Stomach smooth muscle (tissue), 2 donors: ENCODE results near the gene GPC1.

Source experiments
- H3K27ac ChIP-seq: one replicate; pipeline ENCODE4 v1.7.0; 2013; ENCODE audit warnings: mild to moderate bottlenecking, low read length, inconsistent platforms
- H3K27me3 ChIP-seq, 2 donors: one replicate each; pipeline ENCODE4 v1.7.0; 2013; ENCODE audit warnings: low read length in 2 of 2; ENCODE audit not compliant: insufficient read depth in 2 of 2, control insufficient read depth in 1 of 2
- H3K36me3 ChIP-seq, 2 donors: one replicate each; pipeline ENCODE4 v1.7.0; 2013; ENCODE audit warnings: low read length in 2 of 2; ENCODE audit not compliant: control insufficient read depth in 2 of 2, insufficient read depth in 2 of 2
- H3K4me1 ChIP-seq: one replicate; pipeline ENCODE4 v1.7.0; 2013; ENCODE audit warnings: low read length; ENCODE audit not compliant: control insufficient read depth, insufficient read depth
- H3K4me3 ChIP-seq, 2 donors: one replicate each; pipeline ENCODE4 v1.7.0; 2013; ENCODE audit warnings: low read length in 2 of 2
- H3K9ac ChIP-seq, 2 donors: one replicate each; pipeline ENCODE4 v1.7.0; 2013; ENCODE audit warnings: low read length in 2 of 2, mild to moderate bottlenecking in 1 of 2
- H3K9me3 ChIP-seq, 2 donors: one replicate each; pipeline ENCODE4 v1.7.0; 2013; ENCODE audit warnings: low read length in 2 of 2; ENCODE audit not compliant: control insufficient read depth in 2 of 2
- donor health status: healthy.
- donor health status: Pancreatic carcinoma.

GPC1 gene

GRCh38 chr2:240398661-240399267 lies 36.7 kb upstream of the GPC1 start:
- Histone ChIP-seq H3K4me1 (peaks cover 2% of the 10 kb centered on the region), H3K9me3 (no peaks in the 10 kb centered on the region), H3K4me3 (no peak overlapping the region), H3K9ac (no peak overlapping the region), H3K27me3 (no peaks in the 10 kb centered on the region), H3K36me3 (no peaks in the 10 kb centered on the region), H3K27ac (no peak overlapping the region)

- H3K36me3 ChIP-seq: no peaks in the 10 kb centered on the region
- no peaks in the 10 kb centered on the region for H3K27me3 ChIP-seq
- peaks cover 2% of the 10 kb centered on the region for H3K4me1 ChIP-seq
- H3K27ac ChIP-seq: no peak overlapping the region
- no peak overlapping the region for H3K4me3 ChIP-seq
- H3K9ac ChIP-seq: no peak overlapping the region
- no peaks in the 10 kb centered on the region for H3K9me3 ChIP-seq
Measured at GRCh38 chr2:240399419-240400324, 35.8 kb upstream of the GPC1 start.

- Histone ChIP-seq H3K4me3 (no peak overlapping the region), H3K9me3 (no peaks in the 10 kb centered on the region), H3K4me1 (peaks cover 2% of the 10 kb centered on the region), H3K27ac (no peak overlapping the region), H3K27me3 (no peaks in the 10 kb centered on the region), H3K36me3 (no peaks in the 10 kb centered on the region), H3K9ac (no peak overlapping the region)
Measured at GRCh38 chr2:240400371-240401161, 34.9 kb upstream of the GPC1 start.

GRCh38 chr2:240401308-240401707 lies 34.2 kb upstream of the GPC1 start:
- H3K4me3 ChIP-seq: no peak overlapping the region
- H3K27ac ChIP-seq: no peak overlapping the region
- H3K9me3 ChIP-seq: no peaks in the 10 kb centered on the region
- no peaks in the 10 kb centered on the region for H3K27me3 ChIP-seq
- no peak overlapping the region for H3K9ac ChIP-seq
- H3K36me3 ChIP-seq: no peaks in the 10 kb centered on the region
- H3K4me1 ChIP-seq: peaks cover 2% of the 10 kb centered on the region

- Histone ChIP-seq H3K4me1 (peaks cover 2% of the 10 kb centered on the region), H3K9me3 (no peaks in the 10 kb centered on the region), H3K27ac (no peak overlapping the region), H3K36me3 (no peaks in the 10 kb centered on the region), H3K27me3 (no peaks in the 10 kb centered on the region), H3K4me3 (no peak overlapping the region), H3K9ac (no peak overlapping the region)
Measured at GRCh38 chr2:240401781-240402551, 33.5 kb upstream of the GPC1 start.

- Histone ChIP-seq H3K36me3 (no peaks in the 10 kb centered on the region), H3K9me3 (no peaks in the 10 kb centered on the region), H3K9ac (no peak overlapping the region), H3K4me1 (peaks cover 2% of the 10 kb centered on the region), H3K4me3 (no peak overlapping the region), H3K27ac (no peak overlapping the region), H3K27me3 (no peaks in the 10 kb centered on the region)
Measured at GRCh38 chr2:240402566-240403272, 32.7 kb upstream of the GPC1 start.

- Histone ChIP-seq H3K4me1 (peaks cover 2% of the 10 kb centered on the region), H3K27me3 (no peaks in the 10 kb centered on the region), H3K9ac (no peak overlapping the region), H3K9me3 (no peaks in the 10 kb centered on the region), H3K27ac (no peak overlapping the region), H3K36me3 (no peaks in the 10 kb centered on the region), H3K4me3 (no peak overlapping the region)
Measured at GRCh38 chr2:240403396-240404104, 31.9 kb upstream of the GPC1 start.

- Histone ChIP-seq H3K4me1 (no peaks in the 10 kb centered on the region), H3K9me3 (no peaks in the 10 kb centered on the region)
Measured at GRCh38 chr2:240404174-240404852, 31.1 kb upstream of the GPC1 start.

GRCh38 chr2:240405133-240405532 lies 30.3 kb upstream of the GPC1 start:
- Histone ChIP-seq H3K4me3 (no peak overlapping the region), H3K27me3 (no peaks in the 10 kb centered on the region), H3K9ac (no peak overlapping the region), H3K9me3 (no peaks in the 10 kb centered on the region), H3K27ac (no peak overlapping the region), H3K4me1 (no peaks in the 10 kb centered on the region), H3K36me3 (no peaks in the 10 kb centered on the region)

More at GRCh38 chr2:240404174-240404852, 31.1 kb upstream of the GPC1 start:
- H3K27me3 ChIP-seq: no peaks in the 10 kb centered on the region
- no peak overlapping the region for H3K27ac ChIP-seq
- no peaks in the 10 kb centered on the region for H3K36me3 ChIP-seq
- H3K4me3 ChIP-seq: no peak overlapping the region
- H3K9ac ChIP-seq: no peak overlapping the region
